Hypothalamus (tissue), 51 donors: Measurements from ENCODE around the gene SLC25A11.
"Not testable (repeated sequence)": the region's sequence is repeated elsewhere in the genome, so short reads cannot be mapped to it uniquely, and the experiment has no call there.

Experiments
- DNase-seq, 51 donors: peaks; one replicate each; lab custom pipeline; 2025; lab: John Stamatoyannopoulos, UW

SLC25A11 gene

DNA sequence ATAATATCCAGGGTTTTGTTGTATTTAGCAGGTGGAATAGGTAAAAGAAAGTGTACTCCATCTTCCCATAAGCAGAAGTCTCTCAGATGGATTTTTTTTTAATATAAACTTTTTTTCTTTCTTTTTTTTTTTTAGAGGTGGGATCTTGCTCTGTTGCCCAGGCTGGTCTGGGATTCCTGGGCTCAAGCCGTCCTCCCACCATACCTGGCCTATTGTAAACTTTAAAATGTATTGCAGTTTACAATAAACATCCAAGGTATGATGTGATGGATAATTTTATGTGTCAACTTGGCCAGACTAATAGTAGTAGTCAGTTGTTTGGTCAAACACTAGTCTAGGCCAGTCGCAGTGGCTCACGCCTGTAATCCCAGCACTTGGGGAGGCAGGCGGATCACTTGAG is 18.5 kb downstream of the SLC25A11 start:
- DNase-seq, result no peak

- DNase-seq, result no peak
Measured at GRCh38 chr17:4920351-4921048, 19.3 kb downstream of the SLC25A11 start.

DNA sequence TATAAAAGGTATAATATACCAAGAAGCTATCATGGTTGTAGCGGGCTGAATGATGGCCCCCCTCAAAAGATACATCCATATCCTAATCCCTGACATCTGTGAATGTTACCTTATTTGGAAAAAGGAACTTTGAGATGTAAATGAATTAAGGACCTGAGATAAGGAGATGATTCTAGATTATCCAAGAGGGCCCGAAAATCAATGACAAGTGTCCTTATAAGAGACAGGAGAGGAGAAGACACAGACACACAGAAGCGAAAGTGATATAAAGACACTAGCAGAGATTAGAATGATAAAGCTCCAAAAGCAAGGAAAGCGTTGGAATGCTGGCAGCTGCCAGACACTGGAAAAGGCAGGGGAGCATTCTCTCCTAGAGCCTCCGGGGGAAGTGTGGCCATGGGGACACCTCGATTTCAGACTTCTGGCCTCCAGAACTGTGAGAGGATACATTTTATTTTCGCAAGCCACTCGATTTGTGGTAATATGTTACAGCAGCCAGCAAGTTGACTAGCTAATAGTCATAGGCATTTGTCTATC is 20.3 kb downstream of the SLC25A11 start:
- no peak for DNase-seq

DNA sequence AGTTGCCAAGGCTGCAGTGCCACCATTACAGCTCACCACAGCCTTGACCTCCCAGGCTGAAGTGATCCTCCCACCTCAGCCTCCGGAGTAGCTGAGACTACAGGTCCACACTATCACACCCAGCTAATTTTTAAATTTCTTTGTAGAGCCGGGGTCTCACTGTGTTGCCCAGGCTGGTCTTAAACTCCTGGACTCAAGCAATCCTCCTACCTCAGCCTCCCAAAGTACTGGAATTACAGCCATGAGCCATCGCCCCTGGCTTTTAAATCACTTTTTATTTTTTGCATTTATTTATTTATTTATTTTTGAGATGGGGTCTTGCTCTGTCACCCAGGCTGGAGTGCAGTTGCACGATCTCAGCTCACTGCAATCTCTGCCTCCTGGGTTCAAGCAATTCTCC is 25.3 kb downstream of the SLC25A11 start:
- not testable (repeated sequence) for DNase-seq

DNA sequence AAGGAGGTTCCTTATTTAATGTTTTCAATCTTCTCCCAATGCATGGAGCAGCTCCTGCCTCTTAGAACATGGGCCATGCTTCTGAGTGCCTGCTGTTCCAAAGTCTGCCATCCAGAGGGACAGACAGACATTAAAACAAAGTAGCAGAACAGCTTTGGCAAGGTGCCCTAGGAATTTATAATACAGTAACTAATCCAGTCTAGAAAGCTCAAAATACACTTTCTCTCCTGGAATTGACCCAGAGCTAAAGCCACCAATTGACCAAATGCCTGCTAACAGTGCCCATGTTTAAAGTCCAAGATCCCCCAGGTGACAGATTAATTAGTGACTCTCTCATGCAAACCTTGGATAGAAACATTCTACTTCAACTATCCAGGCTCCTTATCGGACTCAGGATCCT is 25.9 kb downstream of the SLC25A11 start:
- no peak for DNase-seq

DNA sequence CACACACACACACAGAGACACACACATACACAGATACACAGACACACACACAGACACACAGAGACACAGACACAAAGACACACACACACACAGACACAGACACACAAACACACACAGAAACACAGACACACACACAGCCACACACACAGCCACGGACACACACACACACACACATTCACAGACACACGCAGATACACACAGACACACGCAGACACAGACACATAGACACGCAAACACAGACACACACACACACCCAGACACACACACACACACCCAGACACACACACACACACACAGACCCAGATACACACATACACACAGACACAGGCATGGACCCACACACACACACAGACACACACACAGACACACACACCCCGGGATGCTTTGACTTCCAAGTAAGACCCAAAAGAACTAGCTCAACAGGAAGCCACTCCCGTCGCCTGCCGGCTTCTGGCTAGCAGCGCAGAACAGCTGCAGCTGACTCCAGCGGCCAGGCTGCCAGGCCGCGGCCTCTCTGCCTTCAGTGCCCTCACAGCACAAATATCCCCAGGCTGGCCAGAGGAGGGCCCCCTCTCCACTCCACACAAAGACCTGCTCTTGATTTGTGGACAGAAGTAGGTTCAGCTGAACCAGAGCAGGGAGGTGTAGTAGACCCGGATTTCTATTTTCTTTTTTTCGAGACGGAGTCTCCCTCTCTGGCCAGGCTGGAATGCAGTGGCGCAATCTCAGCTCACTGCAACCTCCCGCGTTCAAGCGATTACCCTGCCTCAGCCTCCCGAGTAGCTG is 30.9 kb downstream of the SLC25A11 start:
- DNase-seq, result peak in 46 of 51 donors; percentile 21 to 89 (median 75)

- DNase-seq, result peak in 1 of 51 donors; percentile 8
Measured at GRCh38 chr17:4908301-4908700, 31.5 kb downstream of the SLC25A11 start.

- DNase-seq, result not testable (repeated sequence)
Measured at GRCh38 chr17:4906642-4907041, 33.2 kb downstream of the SLC25A11 start.

- DNase-seq, result peak in 41 of 51 donors; percentile 8 to 82 (median 55)
Measured at GRCh38 chr17:4903051-4903818, 36.6 kb downstream of the SLC25A11 start, which contains the start of gene CHRNE. Gene CHRNE, minus strand, starts transcription at chr17:4903098. Its CDS starts 35 bp downstream, at chr17:4903063.

DNA sequence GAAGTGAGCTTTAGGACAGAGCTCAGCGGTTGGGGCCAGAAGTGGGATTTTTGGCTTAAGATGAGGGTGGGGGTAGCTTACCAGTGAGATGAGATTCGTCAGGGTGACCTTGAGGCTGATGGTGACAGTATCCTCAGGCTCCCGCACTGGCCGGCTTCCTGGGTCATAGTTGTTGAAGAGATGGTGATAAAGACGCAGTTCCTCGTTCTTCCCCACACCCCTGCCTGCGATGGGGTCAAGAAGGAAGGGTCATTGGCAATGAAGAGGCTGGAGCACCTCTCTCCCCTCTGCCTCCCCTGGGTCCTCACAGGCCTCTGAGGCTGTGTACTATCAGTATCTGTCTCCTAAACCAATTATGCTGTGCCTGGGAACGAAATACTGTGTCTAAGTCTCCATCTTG is 37.3 kb downstream of the SLC25A11 start:
- DNase-seq, result no peak

DNA sequence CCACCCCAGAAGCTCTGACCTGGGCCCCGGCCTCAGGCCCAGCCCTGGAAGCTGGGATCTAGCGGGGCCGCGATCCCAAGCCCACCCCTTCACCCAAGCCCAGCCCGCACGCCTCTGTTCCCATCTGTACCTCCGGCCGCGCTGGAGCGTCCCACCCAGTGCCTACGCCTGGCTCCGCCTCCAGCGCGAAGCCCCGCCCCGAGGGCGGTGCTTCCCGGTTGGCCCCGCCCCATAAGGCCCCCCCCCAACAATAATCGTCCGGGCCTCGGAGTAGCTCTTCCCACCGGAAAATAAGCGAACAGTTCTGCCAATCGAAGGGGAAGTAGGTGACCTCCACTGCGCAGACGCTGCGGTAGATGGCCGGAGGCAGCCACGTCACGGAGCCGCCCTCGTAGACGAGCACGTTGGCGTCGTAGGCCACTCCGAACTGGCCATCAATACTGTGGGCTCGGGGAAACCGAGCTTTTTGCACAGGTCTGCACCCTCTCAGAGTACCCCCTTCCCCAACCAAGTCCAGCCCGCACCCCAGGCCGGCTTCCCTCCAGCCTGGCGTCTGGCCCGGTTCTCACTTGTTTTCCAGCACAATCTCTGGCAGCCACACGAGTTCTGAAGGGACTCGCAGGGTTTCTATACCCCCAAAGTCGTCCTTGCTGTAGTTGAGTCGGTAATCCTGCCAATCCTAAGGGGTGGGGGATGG is 38.0 kb downstream of the SLC25A11 start:
- DNase-seq, result peak in 30 of 51 donors; percentile 11 to 84 (median 40)

DNA sequence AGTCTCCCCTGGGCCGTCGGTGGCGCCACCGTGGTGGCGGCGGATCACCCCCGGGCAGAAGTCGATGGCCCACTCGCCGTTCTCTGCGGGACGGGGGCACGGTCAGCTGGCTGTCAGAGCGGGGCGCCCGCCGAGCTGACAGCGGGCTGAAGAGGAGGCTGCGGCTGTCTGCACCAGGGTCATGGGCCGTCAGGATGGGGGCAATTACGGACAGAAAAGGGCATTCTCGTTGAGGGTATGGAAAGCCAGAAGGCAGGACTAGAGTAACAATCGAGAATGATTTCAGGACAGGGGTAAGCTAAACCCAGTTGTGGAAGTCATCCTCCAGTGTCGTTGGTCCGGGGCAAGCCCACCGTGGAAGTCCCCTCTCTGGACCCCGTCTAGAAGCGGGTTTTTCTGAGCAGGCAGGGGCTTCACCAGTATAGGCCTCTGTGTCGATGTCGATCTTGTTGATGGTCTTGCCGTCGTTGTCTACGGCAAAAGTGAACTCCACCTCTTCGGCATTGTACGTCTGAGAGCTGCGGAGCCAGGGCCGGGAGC is 38.7 kb downstream of the SLC25A11 start:
- no peak for DNase-seq

- DNase-seq, result peak in 3 of 51 donors; percentile 11 to 27 (median 23)
Measured at GRCh38 chr17:4900231-4901107, 39.4 kb downstream of the SLC25A11 start.

DNA sequence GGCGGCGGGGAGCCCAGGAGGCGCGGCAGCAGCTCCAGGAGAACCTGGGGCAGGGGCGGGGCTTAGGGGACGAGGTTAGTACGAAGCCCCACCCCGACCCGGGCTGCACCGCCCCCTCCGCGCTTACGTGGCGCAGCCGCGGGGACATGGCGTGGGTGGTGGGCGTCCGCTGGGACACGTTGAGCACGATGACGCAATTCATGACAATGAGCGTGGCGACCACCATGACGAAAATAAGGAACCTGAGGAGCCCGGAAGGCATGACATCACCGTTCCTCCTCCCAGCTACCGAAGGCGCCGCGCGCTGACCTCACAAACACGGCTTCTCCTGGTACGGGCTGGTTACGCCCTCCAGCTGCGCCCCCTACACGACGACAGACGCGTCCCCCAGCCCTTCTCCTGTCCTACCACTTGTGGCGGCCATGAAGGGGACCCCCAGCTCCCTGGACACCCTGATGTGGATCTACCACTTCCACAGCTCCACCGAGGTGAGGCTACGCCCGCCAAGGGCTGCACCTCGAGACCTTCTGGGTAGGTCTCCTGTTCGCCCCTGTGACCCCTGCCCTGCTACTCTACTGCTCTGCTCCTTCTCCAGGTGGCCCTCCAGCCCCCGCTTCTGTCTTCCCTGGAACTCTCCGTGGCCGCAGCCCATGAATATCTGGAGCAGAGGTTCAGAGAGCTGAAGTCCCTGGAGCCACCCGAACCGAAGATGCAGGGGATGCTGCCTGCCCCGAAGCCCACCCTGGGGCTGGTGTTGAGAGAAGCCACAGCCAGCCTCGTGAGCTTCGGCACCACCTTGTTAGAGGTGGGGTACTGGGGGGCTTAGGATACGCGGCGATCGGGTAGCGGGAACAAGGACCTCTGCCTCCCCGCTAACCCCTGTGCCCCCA is 40.3 kb downstream of the SLC25A11 start, which contains the start of gene C17orf107:
C17orf107 (plus strand) TSS at position 196 of the 890 bp plus-strand sequence; CDS start at position 423, 227 bp downstream.
- peak in 26 of 51 donors; percentile 6 to 80 (median 44) for DNase-seq

DNA sequence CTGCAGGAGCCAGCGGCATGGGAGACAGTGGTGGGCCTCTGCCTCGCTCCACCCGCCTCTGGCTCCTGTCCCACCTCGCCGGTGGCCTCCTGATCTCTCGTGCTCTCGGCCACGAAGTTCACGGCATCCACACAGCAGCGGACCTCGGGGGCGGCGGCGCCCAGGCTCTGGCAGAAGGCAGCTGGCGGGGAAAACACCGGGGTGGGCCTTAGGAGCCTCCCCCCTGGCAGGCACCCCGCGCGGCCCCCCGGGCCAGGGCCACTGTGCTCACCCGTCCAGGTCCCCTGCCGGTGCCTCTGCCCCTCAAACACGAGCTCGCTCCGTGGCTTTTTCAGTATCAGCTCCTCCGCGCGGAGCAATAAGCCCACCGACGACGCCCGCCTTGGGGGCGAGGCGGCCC is 40.9 kb downstream of the SLC25A11 start:
- no peak for DNase-seq

- no peak for DNase-seq
Measured at GRCh38 chr17:4898351-4898750, 41.5 kb downstream of the SLC25A11 start.

DNA sequence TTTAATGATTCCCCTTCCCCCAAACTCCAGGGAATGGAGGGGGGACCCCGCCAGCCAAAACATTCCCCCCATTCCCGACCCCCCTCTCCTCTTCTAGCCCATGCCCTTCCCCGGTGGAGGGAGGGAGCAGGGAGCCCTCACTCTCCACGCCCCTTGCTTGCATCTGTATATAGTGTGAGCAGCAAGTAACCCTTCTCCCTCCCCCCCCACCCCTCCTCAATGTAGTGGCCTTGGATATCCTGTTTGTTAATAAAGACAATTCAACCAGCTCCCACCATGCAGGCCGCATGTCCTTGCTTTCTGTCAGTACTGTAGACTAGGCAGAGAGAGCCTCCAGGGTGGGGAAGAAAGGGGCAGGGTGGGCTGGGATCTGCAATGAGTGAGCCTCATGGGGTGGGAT is 42.1 kb downstream of the SLC25A11 start:
- DNase-seq, result no peak
